A673 (cell line): Measurements from ENCODE around the gene RNH1.

Experiments used
- EZH2 ChIP-seq: fragments of 200-600 bp; sonication (generic); IDR thresholded peaks from 2 replicates; pipeline ENCODE4 v1.6.1; 2017; ENCODE audit warnings: borderline replicate concordance, low read depth, mild to moderate bottlenecking, mixed read lengths, antibody characterized with exemption, low read length; ENCODE audit not compliant: poor library complexity, severe bottlenecking
- TF ChIP-seq, protein P1 (sequence below): fragments of 300-800, 200-600 bp; sonication (generic); conservative IDR thresholded peaks from 2 replicates; pipeline ENCODE4 v1.5.1; 2017; ENCODE audit warnings: low read depth, mild to moderate bottlenecking, antibody characterized with exemption, low read length, moderate library complexity, mixed read lengths

DNA sequence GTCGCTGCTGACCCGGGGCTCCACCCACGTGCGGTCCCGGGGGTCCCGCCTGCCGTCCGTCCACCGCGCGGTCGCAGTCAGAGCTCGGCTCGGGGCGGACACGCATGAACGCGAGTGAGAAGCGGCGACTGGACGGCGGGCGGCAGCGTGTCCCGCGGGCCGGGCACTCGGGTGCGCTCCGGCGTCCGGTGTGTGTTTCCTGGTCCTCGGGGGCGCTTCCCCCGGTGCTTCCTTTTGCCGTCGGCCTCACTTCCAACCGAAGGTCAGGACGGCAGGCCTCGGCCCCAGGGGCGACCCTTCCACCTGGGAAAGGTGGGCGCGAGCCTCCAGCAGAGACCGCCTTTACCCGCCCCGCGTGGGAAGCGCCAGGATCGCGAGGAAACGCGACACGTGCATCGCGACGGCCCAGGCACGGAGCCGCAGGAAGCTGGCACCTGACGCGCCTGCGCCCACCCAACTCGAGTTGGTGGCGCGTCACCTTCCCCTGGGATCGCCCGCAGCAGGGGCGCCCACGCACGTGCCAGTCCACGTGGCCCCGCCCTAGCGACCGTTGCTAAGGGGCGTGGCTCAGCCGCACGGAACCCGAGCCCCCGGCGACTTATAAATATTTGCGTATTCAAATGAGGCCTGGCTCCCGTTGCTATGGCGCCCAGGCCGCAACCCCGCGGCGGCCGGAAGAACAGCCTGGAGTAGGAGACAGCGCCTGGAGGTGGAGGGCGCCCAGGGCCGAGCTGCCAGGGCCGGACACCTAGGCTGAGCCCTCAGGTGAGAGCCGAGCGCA is 30.0 kb upstream of the RNH1 start, which contains the start of gene LRRC56:
- TF ChIP-seq, protein P1, sequence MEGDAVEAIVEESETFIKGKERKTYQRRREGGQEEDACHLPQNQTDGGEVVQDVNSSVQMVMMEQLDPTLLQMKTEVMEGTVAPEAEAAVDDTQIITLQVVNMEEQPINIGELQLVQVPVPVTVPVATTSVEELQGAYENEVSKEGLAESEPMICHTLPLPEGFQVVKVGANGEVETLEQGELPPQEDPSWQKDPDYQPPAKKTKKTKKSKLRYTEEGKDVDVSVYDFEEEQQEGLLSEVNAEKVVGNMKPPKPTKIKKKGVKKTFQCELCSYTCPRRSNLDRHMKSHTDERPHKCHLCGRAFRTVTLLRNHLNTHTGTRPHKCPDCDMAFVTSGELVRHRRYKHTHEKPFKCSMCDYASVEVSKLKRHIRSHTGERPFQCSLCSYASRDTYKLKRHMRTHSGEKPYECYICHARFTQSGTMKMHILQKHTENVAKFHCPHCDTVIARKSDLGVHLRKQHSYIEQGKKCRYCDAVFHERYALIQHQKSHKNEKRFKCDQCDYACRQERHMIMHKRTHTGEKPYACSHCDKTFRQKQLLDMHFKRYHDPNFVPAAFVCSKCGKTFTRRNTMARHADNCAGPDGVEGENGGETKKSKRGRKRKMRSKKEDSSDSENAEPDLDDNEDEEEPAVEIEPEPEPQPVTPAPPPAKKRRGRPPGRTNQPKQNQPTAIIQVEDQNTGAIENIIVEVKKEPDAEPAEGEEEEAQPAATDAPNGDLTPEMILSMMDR: no peak
- no peak for TF ChIP-seq EZH2
